Spleen (tissue), 11 donors: ENCODE data around the gene SNX19. TPM values are rescaled to one million over a fixed set of nuclear protein-coding genes. Genes with fewer than 3 reads are reported as not detected.

Experiments
- DNase-seq: peaks from one replicate; pipeline ENCODE4 v3.0.0-alpha.2; 2020
- H3K27ac ChIP-seq, 8 donors: fragments of 200-600 bp; sonication (generic) in 7 of 8; 1 replicate in 4 of 8; 2 replicates in 4 of 8; pipeline versions ENCODE4 v1.5.0 to v1.8.0; 2016 to 2021; ENCODE audit warnings: inconsistent platforms in 4 of 8, mild to moderate bottlenecking in 4 of 8, moderate library complexity in 1 of 8
- H3K27me3 ChIP-seq, 7 donors: fragments of 200-600 bp; sonication (generic) in 6 of 7; replicated peaks in 1 of 7; 1 replicate in 4 of 7; 2 replicates in 3 of 7; pipeline versions ENCODE4 v1.5.0 to v1.8.0; 2016 to 2021; ENCODE audit warnings: inconsistent platforms in 3 of 7, mild to moderate bottlenecking in 1 of 7
- H3K36me3 ChIP-seq, 6 donors: fragments of 200-600 bp; sonication (generic) in 5 of 6; 1 replicate in 4 of 6; 2 replicates in 2 of 6; pipeline versions ENCODE4 v1.5.0 to v1.8.0; 2016 to 2021; ENCODE audit warnings: inconsistent platforms in 2 of 6
- H3K4me1 ChIP-seq, 6 donors: fragments of 200-600 bp; sonication (generic) in 5 of 6; 1 replicate in 3 of 6; 2 replicates in 3 of 6; pipeline versions ENCODE4 v1.5.0 to v1.8.0; 2016 to 2021; ENCODE audit warnings: inconsistent platforms in 3 of 6
- H3K4me3 ChIP-seq, 8 donors: fragments of 200-600 bp; sonication (generic) in 7 of 8; 1 replicate in 4 of 8; 2 replicates in 4 of 8; pipeline versions ENCODE4 v1.5.0 to v1.8.0; 2016 to 2021; ENCODE audit warnings: inconsistent platforms in 4 of 8, mild to moderate bottlenecking in 4 of 8, moderate library complexity in 2 of 8
- H3K9me3 ChIP-seq, 8 donors: fragments of 200-600 bp; sonication (generic) in 7 of 8; 1 replicate in 4 of 8; 2 replicates in 4 of 8; pipeline versions ENCODE4 v1.5.0 to v1.8.0; 2016 to 2021; ENCODE audit warnings: inconsistent platforms in 4 of 8
- CTCF ChIP-seq, 11 experiments: fragments of 200-600 bp in 7 of 11; fragments of 450-650 bp in 4 of 11; sonication (generic) in 4 of 11; IDR thresholded peaks in 8 of 11; conservative IDR thresholded peaks in 3 of 11; 1 replicate in 7 of 11; 2 replicates in 4 of 11; pipeline versions ENCODE4 v1.4.0 to v1.8.0; 2016 to 2021; ENCODE audit warnings: antibody characterized with exemption in 11 of 11, inconsistent platforms in 4 of 11, mild to moderate bottlenecking in 1 of 11
- POLR2A ChIP-seq, 3 donors: fragments of 450-650 bp; IDR thresholded peaks; one replicate each; pipeline ENCODE4 v1.5.1; 2017; ENCODE audit warnings: antibody characterized with exemption in 3 of 3, mild to moderate bottlenecking in 1 of 3
- POLR2AphosphoS5 ChIP-seq, 3 donors: sonication (generic); formaldehyde crosslinking; IDR thresholded peaks; one replicate each; pipeline ENCODE4 v1.5.1; 2017; ENCODE audit warnings: antibody characterized with exemption in 3 of 3
- WGBS, 5 donors: extraction: QIAGEN DNeasy Blood & Tissue Kit in 3 of 5; methylation state at CpG; one replicate each; pipeline versions ENCODE4 v1.1.5 to v1.1.7; 2013 to 2018; 5-methylcytosine and 5-hydroxymethylcytosine counted together
- intact Hi-C: fragments of 100-400 bp; cut with DNase I; formaldehyde crosslinking; loops from one replicate; pipeline ENCODE4 v1.15.0; 2023; ENCODE audit warnings: low total_unique reads
- polyA plus RNA-seq, 3 donors: library from polyadenylated mRNA; stranded (reverse); fragments of 200-250 nt; gene quantifications; one replicate each; pipeline ENCODE4 v1.2.1, GENCODE V29; 2013
- total RNA-seq, 7 donors: library from RNA; depleted of rRNA in 3 of 7; stranded (reverse); fragments of >200 nt in 3 of 7; fragmentation: NEBNext Ultra II Directional in 4 of 7; extraction: Animal tissue kit (Norgen Biotek cat#: 25700) in 4 of 7; gene quantifications; one replicate each; pipeline versions ENCODE4 v1.1.0 to v1.2.1, GENCODE V29; 2016 to 2021
- donor health status: healthy with polysubstance abuse.
- donor health status: DM: no; HTN: no; CAD: no; lungs with moderate emphysema.
- donor health status: DM: no; HTN: no; CAD: no.
- donor health status: Bipolar disorder and iron deficiency.
- donor health status: healthy.
- donor health status: DM: no; HTN: no; CAD: no.
- donor health status: DM: yes; HTN: yes; CAD: no.

SNX19 gene
- total and polyA plus RNA-seq, 10 donors, result 6.0 to 121 (median 64.8) TPM

DNA sequence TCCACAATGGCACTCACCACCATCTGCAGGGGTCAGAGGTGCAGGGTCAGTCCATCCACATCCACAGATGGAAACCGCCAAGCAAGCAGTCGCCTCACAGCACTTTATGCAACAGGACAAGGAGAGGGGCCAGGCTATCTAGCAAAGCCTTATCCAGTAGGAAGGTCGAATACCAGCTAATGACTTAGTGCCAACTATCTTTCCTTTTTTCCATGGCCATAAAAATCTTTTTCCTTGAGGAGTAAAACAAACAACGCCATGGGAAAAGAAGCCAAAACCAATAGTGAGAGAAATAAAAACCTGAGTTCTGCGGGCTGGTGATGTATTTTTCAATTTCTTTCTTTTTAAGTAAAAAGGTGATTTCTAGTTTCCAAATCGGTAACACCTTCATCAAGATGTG lies 8.2 kb downstream of the SNX19 start:
- DNase-seq, result no peak

GRCh38 chr11:130907229-130907628 lies 9.1 kb downstream of the SNX19 start:
- Histone ChIP-seq H3K36me3 (peaks cover 3 to 100% (median 87%) of the 10 kb centered on the region in 6 donors), H3K9me3 (no peaks in the 10 kb centered on the region), H3K4me3 (no peak overlapping the region), H3K27ac (no peak overlapping the region), H3K4me1 (peaks cover 0 to 33% (median 2%) of the 10 kb centered on the region in 6 donors), H3K27me3 (no peaks in the 10 kb centered on the region)
- no peak for TF ChIP-seq CTCF (IDR thresholded peaks at IDR 0.05 in 8 of 11, conservative IDR thresholded peaks at IDR 0.05 in 3 of 11)
- TF ChIP-seq POLR2AphosphoS5 (IDR thresholded peaks at IDR 0.05), result no peak
- TF ChIP-seq POLR2A (IDR thresholded peaks at IDR 0.05), result no peak
- intact Hi-C loops, result no loop called here
- no peak for DNase-seq

More for the DNA sequence above, 8.2 kb downstream of the SNX19 start:
- H3K4me3 ChIP-seq, result no peak overlapping the region
- 89 to 95% (median 94%) methylated on average over 6 of the region's 6 CpGs for WGBS, 5 donors
- H3K4me1 ChIP-seq, result peaks cover 0 to 41% (median 3%) of the 10 kb centered on the region in 6 donors
- no peak for TF ChIP-seq CTCF (IDR thresholded peaks at IDR 0.05 in 8 of 11, conservative IDR thresholded peaks at IDR 0.05 in 3 of 11)
- TF ChIP-seq POLR2A (IDR thresholded peaks at IDR 0.05), result no peak
- no peak for TF ChIP-seq POLR2AphosphoS5 (IDR thresholded peaks at IDR 0.05)
- intact Hi-C loops, result no loop called here
- H3K27me3 ChIP-seq, result no peaks in the 10 kb centered on the region
- no peak overlapping the region for H3K27ac ChIP-seq
- peaks cover 0 to 100% (median 82%) of the 10 kb centered on the region in 6 donors for H3K36me3 ChIP-seq
- H3K9me3 ChIP-seq, result no peaks in the 10 kb centered on the region

DNA sequence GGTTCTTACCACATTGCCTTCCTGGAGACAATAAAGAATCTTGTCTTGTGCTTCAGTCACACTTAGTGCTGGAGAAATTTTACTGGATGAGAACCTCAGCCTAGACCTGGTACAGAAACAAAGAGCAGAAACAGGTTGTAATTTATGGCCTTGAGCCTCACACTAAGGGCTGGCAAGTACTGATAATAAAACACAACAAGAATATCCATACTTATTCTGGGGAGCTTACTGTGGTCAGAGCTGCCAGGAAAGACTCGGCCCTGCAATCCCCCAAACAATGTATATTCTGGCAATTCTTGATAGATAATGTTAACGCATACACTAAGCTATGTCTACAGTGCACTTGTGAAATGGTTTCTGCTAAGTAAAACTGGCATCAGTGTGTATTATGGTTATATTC lies 9.7 kb downstream of the SNX19 start:
- H3K27me3 ChIP-seq, result no peaks in the 10 kb centered on the region
- H3K9me3 ChIP-seq, result no peaks in the 10 kb centered on the region
- no peak for DNase-seq
- H3K4me1 ChIP-seq, result peaks cover 0 to 26% (median 2%) of the 10 kb centered on the region in 6 donors
- H3K4me3 ChIP-seq, result no peak overlapping the region
- no peak overlapping the region for H3K27ac ChIP-seq
- peaks cover 3 to 100% (median 90%) of the 10 kb centered on the region in 6 donors for H3K36me3 ChIP-seq
- intact Hi-C loops, result no loop called here
- no peak for TF ChIP-seq POLR2AphosphoS5 (IDR thresholded peaks at IDR 0.05)
- no peak for TF ChIP-seq POLR2A (IDR thresholded peaks at IDR 0.05)
- TF ChIP-seq CTCF (IDR thresholded peaks at IDR 0.05 in 8 of 11, conservative IDR thresholded peaks at IDR 0.05 in 3 of 11), result no peak
- 80 to 92% (median 86%) methylated on average over 2 of the region's 2 CpGs for WGBS, 5 donors

GRCh38 chr11:130905512-130905911 lies 10.8 kb downstream of the SNX19 start:
- Histone ChIP-seq H3K36me3 (peaks cover 3 to 100% (median 91%) of the 10 kb centered on the region in 6 donors), H3K9me3 (no peaks in the 10 kb centered on the region), H3K27ac (no peak overlapping the region), H3K27me3 (no peaks in the 10 kb centered on the region), H3K4me1 (peaks cover 0 to 22% (median under 1%) of the 10 kb centered on the region in 6 donors), H3K4me3 (no peak overlapping the region)
- DNase-seq, result no peak
- intact Hi-C loops, result no loop called here
- 89 to 97% (median 96%) methylated on average over 3 of the region's 3 CpGs for WGBS, 5 donors
- TF ChIP-seq POLR2AphosphoS5 (IDR thresholded peaks at IDR 0.05), result no peak
- TF ChIP-seq POLR2A (IDR thresholded peaks at IDR 0.05), result no peak
- TF ChIP-seq CTCF (IDR thresholded peaks at IDR 0.05 in 8 of 11, conservative IDR thresholded peaks at IDR 0.05 in 3 of 11), result no peak
